T-cell (primary cell): ENCODE data around the gene MYT1. TPM values are rescaled to one million over a fixed set of nuclear protein-coding genes. Genes with fewer than 3 reads are reported as not detected.

Experiments used
- ATAC-seq, 4 experiments: fragments of 200-7000 bp in 3 of 4; fragments of 150-1000 bp in 1 of 4; cut with Tn5 transposase; replicated peaks in 1 of 4; 1 replicate in 3 of 4; 2 replicates in 1 of 4; pipeline ENCODE4 v1.10.0; 2021; ENCODE audit warnings: moderate library complexity in 3 of 4, mild to moderate bottlenecking in 2 of 4, moderate number of reproducible peaks in 1 of 4
- CTCF ChIA-PET, 2 donors: fragments of 300-600 bp; sonication (Branson Sonifier 250); formaldehyde crosslinking; loops; one replicate each; lab custom pipeline; 2022; ENCODE audit warnings: antibody characterized with exemption in 2 of 2; lab: Charles Lee
- POLR2A ChIA-PET, 2 donors: fragments of 300-600 bp; sonication (Branson Sonifier 250); formaldehyde crosslinking; loops; one replicate each; lab custom pipeline; 2022; ENCODE audit warnings: antibody characterized with exemption in 2 of 2; lab: Charles Lee
- DNase-seq, 35 experiments: peaks; one replicate each; pipeline versions ENCODE4 v3.0.0 to v3.0.0-alpha.2; 2013 to 2023
- H3K27ac ChIP-seq: one replicate; pipeline ENCODE4 v1.5.1; 2013; ENCODE audit warnings: low read length
- H3K27me3 ChIP-seq, 2 experiments: replicated peaks in 1 of 2; 1 replicate in 1 of 2; 2 replicates in 1 of 2; pipeline versions ENCODE4 v1.6.1 to v1.7.0; 2013; ENCODE audit warnings: low read length in 1 of 2, mixed read lengths in 1 of 2; ENCODE audit not compliant: control insufficient read depth in 2 of 2, insufficient read depth in 2 of 2; ENCODE audit errors: extremely low read depth in 1 of 2
- H3K36me3 ChIP-seq, 2 donors: 1 replicate in 1 of 2; 2 replicates in 1 of 2; pipeline versions ENCODE4 v1.6.1 to v1.7.0; 2013; ENCODE audit warnings: low read length in 1 of 2; ENCODE audit not compliant: control insufficient read depth in 2 of 2, insufficient read depth in 1 of 2; ENCODE audit errors: extremely low read depth in 1 of 2
- H3K4me1 ChIP-seq, 2 experiments: 1 replicate in 1 of 2; 2 replicates in 1 of 2; pipeline versions ENCODE4 v1.6.1 to v1.7.0; 2013; ENCODE audit warnings: low read length in 2 of 2, mixed read lengths in 1 of 2; ENCODE audit not compliant: insufficient read depth in 2 of 2, control insufficient read depth in 1 of 2; ENCODE audit errors: extremely low read depth in 1 of 2
- H3K4me3 ChIP-seq, 2 donors: 1 replicate in 1 of 2; 2 replicates in 1 of 2; pipeline versions ENCODE4 v1.5.1 to v1.7.0; 2013; ENCODE audit warnings: mild to moderate bottlenecking in 2 of 2, low read length in 1 of 2, moderate library complexity in 1 of 2; ENCODE audit not compliant: control insufficient read depth in 1 of 2; ENCODE audit errors: extremely low read depth in 1 of 2
- H3K9me3 ChIP-seq: 2 replicates; pipeline ENCODE4 v1.7.0; 2013
- H3K27ac Mint-ChIP-seq, 2 donors: one replicate each; pipeline ENCODE4 v1.8.0; 2020 to 2021; ENCODE audit warnings: mild to moderate bottlenecking in 2 of 2, mixed read lengths in 2 of 2
- H3K27me3 Mint-ChIP-seq, 2 donors: one replicate each; pipeline ENCODE4 v1.8.0; 2021 to 2022; ENCODE audit warnings: mixed read lengths in 2 of 2
- H3K36me3 Mint-ChIP-seq: one replicate; pipeline ENCODE4 v1.8.0; 2021; ENCODE audit warnings: mixed read lengths
- H3K4me1 Mint-ChIP-seq, 3 donors: one replicate each; pipeline ENCODE4 v1.8.0; 2020 to 2022; ENCODE audit warnings: mixed read lengths in 3 of 3, mild to moderate bottlenecking in 1 of 3
- H3K4me3 Mint-ChIP-seq, 3 donors: one replicate each; pipeline ENCODE4 v1.8.0; 2020 to 2022; ENCODE audit warnings: mild to moderate bottlenecking in 3 of 3, mixed read lengths in 3 of 3, moderate library complexity in 3 of 3
- H3K9me3 Mint-ChIP-seq, 3 donors: one replicate each; pipeline ENCODE4 v1.8.0; 2020 to 2022; ENCODE audit warnings: mixed read lengths in 3 of 3
- WGBS: methylation state at CpG from one replicate; pipeline ENCODE4 v1.1.5; 2013; ENCODE audit warnings: missing lambda C conversion rate; ENCODE audit not compliant: insufficient coverage; 5-methylcytosine and 5-hydroxymethylcytosine counted together
- total RNA-seq, 35 experiments: library from RNA in 6 of 35; stranded (reverse) in 6 of 35; fragments of 120-200 nt in 1 of 35; gene quantifications; one replicate each; pipeline versions ENCODE4 v1.2.1 to v1.2.4 and lab custom pipeline; 2013 to 2026

MYT1 gene
- total RNA-seq, 5 donors from 2014 or later (not counting 1 experiment from before 2014, with no cell fraction given), result 0.06 TPM; not detected in 4

DNA sequence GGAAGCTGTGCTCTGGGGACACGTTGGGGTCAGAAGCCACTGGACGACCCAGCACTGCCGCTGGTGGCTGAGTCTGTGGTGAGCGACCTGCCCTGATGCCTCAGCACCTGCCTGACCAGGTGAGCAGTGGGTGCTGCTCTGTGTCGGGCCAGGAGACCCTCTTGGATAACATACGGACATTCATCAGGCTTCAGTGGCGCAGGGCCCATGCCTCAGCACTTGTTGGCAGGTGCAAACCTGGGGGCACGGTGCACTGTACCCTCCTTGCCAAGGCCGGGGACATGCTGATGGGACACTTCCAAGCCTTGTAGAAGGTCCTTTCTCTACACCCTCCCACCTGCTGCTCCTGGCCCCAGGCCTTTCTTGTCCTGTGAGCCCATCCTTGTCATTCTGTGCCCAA is 34.1 kb downstream of the MYT1 start:
- Histone ChIP-seq H3K4me1 (peaks cover 0 to 2% of the 10 kb centered on the region in 2 experiments), H3K9me3 (no peaks in the 10 kb centered on the region), H3K27ac (no peak overlapping the region), H3K27me3 (peaks cover 0 to 59% of the 10 kb centered on the region in 2 experiments), H3K4me3 (no peak overlapping the region), H3K36me3 (no peaks in the 10 kb centered on the region)
- H3K4me1 Mint-ChIP-seq, result peaks cover 0 to under 1% (median 0%) of the 10 kb centered on the region in 3 donors
- CTCF ChIA-PET, result no interaction called here
- H3K27ac Mint-ChIP-seq, result no peak overlapping the region
- no peak overlapping the region for H3K4me3 Mint-ChIP-seq
- DNase-seq, result no peak
- H3K27me3 Mint-ChIP-seq, result peaks cover 18 to 21% of the 10 kb centered on the region in 2 donors
- no peaks in the 10 kb centered on the region for H3K36me3 Mint-ChIP-seq
- WGBS, result 83% methylated on average over 9 of the region's 9 CpGs
- H3K9me3 Mint-ChIP-seq, result no peaks in the 10 kb centered on the region
- POLR2A ChIA-PET, result no interaction called here
- no peak for ATAC-seq

- CTCF ChIA-PET, result no interaction called here
- no peak overlapping the region for H3K4me3 Mint-ChIP-seq
- H3K4me3 ChIP-seq, result no peak overlapping the region
- H3K36me3 ChIP-seq, result no peaks in the 10 kb centered on the region
- DNase-seq (no peak), ATAC-seq (no peak)
- no peaks in the 10 kb centered on the region for H3K9me3 ChIP-seq
- H3K27me3 ChIP-seq, result peaks cover 0 to 58% of the 10 kb centered on the region in 2 experiments
- POLR2A ChIA-PET, result no interaction called here
- no peak overlapping the region for H3K27ac Mint-ChIP-seq
- no peaks in the 10 kb centered on the region for H3K9me3 Mint-ChIP-seq
- WGBS, result 75% methylated on average over 6 of the region's 8 CpGs
- H3K4me1 ChIP-seq, result no peaks in the 10 kb centered on the region
- peaks cover 16 to 18% of the 10 kb centered on the region in 2 donors for H3K27me3 Mint-ChIP-seq
- H3K27ac ChIP-seq, result no peak overlapping the region
- H3K4me1 Mint-ChIP-seq, result no peaks in the 10 kb centered on the region
- H3K36me3 Mint-ChIP-seq, result no peaks in the 10 kb centered on the region
These were observed 35.1 kb downstream of the MYT1 start for GRCh38 chr20:64199395-64199794.

GRCh38 chr20:64200740-64201139 is 36.5 kb downstream of the MYT1 start:
- H3K9me3 ChIP-seq, result no peaks in the 10 kb centered on the region
- no peak overlapping the region for H3K27ac ChIP-seq
- ATAC-seq (no peak), DNase-seq (no peak)
- WGBS, result 80% methylated on average over 16 of the region's 16 CpGs
- H3K4me1 Mint-ChIP-seq, result no peaks in the 10 kb centered on the region
- no peaks in the 10 kb centered on the region for H3K4me1 ChIP-seq
- H3K4me3 Mint-ChIP-seq, result no peak overlapping the region
- H3K36me3 Mint-ChIP-seq, result no peaks in the 10 kb centered on the region
- no peaks in the 10 kb centered on the region for H3K36me3 ChIP-seq
- POLR2A ChIA-PET, result no interaction called here
- peaks cover 0 to 68% of the 10 kb centered on the region in 2 experiments for H3K27me3 ChIP-seq
- CTCF ChIA-PET, result no interaction called here
- peaks cover 16 to 17% of the 10 kb centered on the region in 2 donors for H3K27me3 Mint-ChIP-seq
- H3K9me3 Mint-ChIP-seq, result no peaks in the 10 kb centered on the region
- no peak overlapping the region for H3K27ac Mint-ChIP-seq
- no peak overlapping the region for H3K4me3 ChIP-seq

- 85% methylated on average over 25 of the region's 35 CpGs for WGBS
- no peak overlapping the region for H3K27ac Mint-ChIP-seq
- no peaks in the 10 kb centered on the region for H3K4me1 Mint-ChIP-seq
- Histone ChIP-seq H3K9me3 (no peaks in the 10 kb centered on the region), H3K27me3 (peaks cover 0 to 74% of the 10 kb centered on the region in 2 experiments), H3K36me3 (no peaks in the 10 kb centered on the region), H3K4me1 (no peaks in the 10 kb centered on the region), H3K27ac (no peak overlapping the region), H3K4me3 (no peak overlapping the region)
- H3K36me3 Mint-ChIP-seq, result no peaks in the 10 kb centered on the region
- H3K27me3 Mint-ChIP-seq, result peaks cover 18 to 19% of the 10 kb centered on the region in 2 donors
- H3K9me3 Mint-ChIP-seq, result no peaks in the 10 kb centered on the region
- DNase-seq, result no peak
- POLR2A ChIA-PET, result no interaction called here
- ATAC-seq, result no peak
- no peak overlapping the region for H3K4me3 Mint-ChIP-seq
- CTCF ChIA-PET, result no interaction called here
These were observed 37.4 kb downstream of the MYT1 start for GRCh38 chr20:64201653-64202052.

DNA sequence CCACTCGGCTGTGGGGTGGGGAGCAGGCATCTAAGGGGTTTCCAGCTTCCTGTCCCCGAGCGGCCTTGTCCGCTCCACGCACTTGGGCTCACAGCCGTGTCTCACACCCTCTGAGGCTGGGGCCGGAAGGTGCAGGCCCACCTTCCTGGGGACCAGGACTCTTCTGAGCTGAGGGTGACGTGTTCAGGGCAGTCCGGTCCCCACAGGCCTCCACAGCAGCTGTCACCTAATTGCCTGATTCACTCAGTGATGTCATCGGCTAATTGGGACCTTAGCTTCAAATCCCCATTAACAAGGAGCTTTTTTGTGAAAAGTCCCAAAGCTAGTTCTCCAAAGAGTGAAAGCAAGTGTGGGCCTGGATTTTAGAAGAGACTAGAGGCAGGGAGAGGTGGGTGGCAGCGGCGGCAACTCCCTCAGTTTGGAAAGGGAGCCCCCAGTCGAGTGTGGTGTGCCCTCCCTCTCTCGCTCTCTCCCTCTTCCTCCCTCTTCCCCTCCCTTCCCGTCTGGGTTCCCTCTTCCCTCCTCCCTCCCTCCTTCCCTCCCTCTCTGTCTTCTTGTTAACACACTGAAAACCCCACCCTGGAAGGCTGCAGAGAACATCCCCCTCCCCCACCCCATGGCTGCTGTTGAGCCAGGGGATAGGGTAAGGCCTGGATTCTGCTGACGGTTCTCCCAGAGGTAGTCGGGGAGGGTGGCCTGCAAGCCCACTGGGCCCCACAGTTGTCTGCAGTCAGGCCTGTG is 39.0 kb downstream of the MYT1 start:
- ChIA-PET POLR2A (no interaction called here), CTCF (no interaction called here)
- Mint-ChIP-seq H3K36me3 (no peaks in the 10 kb centered on the region), H3K4me1 (no peaks in the 10 kb centered on the region), H3K27ac (no peak overlapping the region), H3K9me3 (no peaks in the 10 kb centered on the region), H3K27me3 (peaks cover 16 to 17% of the 10 kb centered on the region in 2 donors), H3K4me3 (no peak overlapping the region)
- H3K27ac ChIP-seq, result no peak overlapping the region
- no peak overlapping the region for H3K4me3 ChIP-seq
- 84% methylated on average over 10 of the region's 17 CpGs for WGBS
- no peaks in the 10 kb centered on the region for H3K4me1 ChIP-seq
- H3K27me3 ChIP-seq, result peaks cover 0 to 76% of the 10 kb centered on the region in 2 experiments
- no peaks in the 10 kb centered on the region for H3K9me3 ChIP-seq
- DNase-seq (no peak), ATAC-seq (no peak)
- H3K36me3 ChIP-seq, result no peaks in the 10 kb centered on the region

- no peak overlapping the region for H3K4me3 ChIP-seq
- H3K36me3 Mint-ChIP-seq, result no peaks in the 10 kb centered on the region
- no peak overlapping the region for H3K27ac Mint-ChIP-seq
- H3K4me1 ChIP-seq, result no peaks in the 10 kb centered on the region
- ChIA-PET CTCF (no interaction called here), POLR2A (no interaction called here)
- H3K27me3 Mint-ChIP-seq, result peaks cover 7% of the 10 kb centered on the region in 2 donors
- peaks cover 0 to 77% of the 10 kb centered on the region in 2 experiments for H3K27me3 ChIP-seq
- ATAC-seq (no peak), DNase-seq (no peak)
- H3K36me3 ChIP-seq, result no peaks in the 10 kb centered on the region
- no peaks in the 10 kb centered on the region for H3K4me1 Mint-ChIP-seq
- no peak overlapping the region for H3K27ac ChIP-seq
- no peaks in the 10 kb centered on the region for H3K9me3 ChIP-seq
- H3K9me3 Mint-ChIP-seq, result no peaks in the 10 kb centered on the region
- H3K4me3 Mint-ChIP-seq, result no peak overlapping the region
- 82% methylated on average over 17 of the region's 17 CpGs for WGBS
These were observed 41.4 kb downstream of the MYT1 start for GRCh38 chr20:64205611-64206026.
